GM11168 (cell line): ENCODE results near the gene USP36.
"Not testable (repeated sequence)": the region's sequence is repeated elsewhere in the genome, so short reads cannot be mapped to it uniquely, and the experiment has no call there.

Experiments
- in situ Hi-C: fragments of 300-500 bp; cut with MboI; formaldehyde crosslinking; loops from one replicate; pipeline ENCODE4 v1.12.0; 2022; ENCODE audit warnings: low sequenced_read_pairs; ENCODE audit not compliant: unreplicated experiment

Gene USP36

DNA sequence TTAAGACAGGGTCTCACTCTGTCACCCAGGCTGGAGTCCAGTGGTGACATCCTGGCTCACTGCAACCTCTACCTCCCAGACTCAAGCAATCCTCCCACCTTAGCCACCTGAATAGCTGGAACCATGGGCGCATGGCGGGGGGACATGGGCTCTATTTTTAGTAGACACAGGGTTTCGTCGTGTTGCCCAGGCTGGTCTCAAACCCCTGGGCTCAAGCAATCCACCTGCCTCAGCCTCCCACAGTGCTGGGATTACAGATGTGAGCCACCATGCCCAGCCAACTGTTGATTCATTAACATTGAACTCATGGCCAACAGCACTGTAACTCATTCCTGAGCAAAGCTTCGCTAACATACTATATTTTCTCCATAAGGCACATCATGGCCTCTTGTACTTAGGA, 89.6 kb downstream of the USP36 start:
- in situ Hi-C loops: not testable (repeated sequence)

DNA sequence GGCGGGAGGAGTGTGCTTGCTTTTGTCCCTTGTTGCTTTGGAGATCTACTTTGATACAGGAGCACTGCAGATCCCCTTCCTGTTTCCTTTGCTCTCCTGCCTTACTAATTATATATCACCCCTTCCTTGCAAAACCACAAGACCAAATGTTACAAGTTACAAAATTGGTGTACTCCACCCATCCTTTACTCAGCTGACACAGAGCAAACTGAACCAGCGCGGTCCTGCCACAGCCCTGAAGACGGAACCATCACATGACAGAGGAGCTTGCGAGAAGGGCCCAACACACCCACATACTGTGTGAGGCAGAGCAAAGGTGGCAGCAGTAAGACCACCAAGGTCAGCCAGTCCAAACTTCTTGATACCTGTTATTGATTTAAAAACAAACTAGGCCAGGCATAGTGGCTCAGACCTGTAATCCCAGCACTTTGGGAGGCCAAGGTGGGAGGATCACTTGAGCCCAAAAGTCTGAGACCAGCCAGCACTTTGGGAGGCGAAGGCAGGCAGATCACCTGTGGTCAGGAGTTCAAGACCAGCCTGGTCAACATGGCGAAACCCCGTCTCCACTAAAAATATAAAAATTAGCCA, 91.8 kb downstream of the USP36 start:
- in situ Hi-C loops: no loop called here

GRCh38 chr17:78748048-78748729, 92.4 kb downstream of the USP36 start:
- in situ Hi-C loops: no loop called here

DNA sequence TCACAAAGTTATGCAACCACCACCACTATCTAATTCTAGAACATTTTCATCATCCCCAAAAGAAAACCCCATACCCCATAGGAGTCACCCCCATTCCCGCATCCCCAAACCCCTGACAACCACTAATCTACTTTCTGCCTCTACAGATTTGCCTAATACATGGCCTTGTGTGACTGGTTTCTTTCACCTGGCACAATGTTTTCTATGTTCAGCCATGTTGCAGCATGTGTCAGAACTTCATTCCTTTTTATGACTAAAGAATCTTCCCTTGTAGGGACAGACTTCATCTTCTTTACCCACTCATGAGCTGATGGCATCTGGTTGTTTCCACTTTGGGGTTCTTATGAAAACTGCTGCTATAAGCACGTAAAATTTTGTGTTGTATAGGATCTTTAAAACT, 93.1 kb downstream of the USP36 start:
- in situ Hi-C loops: no loop called here

DNA sequence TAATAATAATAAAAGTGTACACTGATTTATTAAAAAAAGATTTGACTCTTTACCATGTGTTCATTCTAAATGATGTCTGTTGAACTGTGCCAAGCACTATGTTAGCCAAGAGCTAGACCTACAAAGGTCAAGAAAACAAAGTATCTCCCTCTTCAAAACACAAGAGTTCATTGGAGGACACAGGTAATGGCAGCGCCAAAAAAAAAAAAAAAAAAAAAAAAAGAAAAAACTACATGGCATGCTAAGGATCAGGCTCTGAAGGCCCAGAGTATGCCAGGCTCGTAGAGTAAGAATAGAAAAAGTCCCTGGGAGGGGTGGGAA, 93.7 kb downstream of the USP36 start:
- in situ Hi-C loops: no loop called here

DNA sequence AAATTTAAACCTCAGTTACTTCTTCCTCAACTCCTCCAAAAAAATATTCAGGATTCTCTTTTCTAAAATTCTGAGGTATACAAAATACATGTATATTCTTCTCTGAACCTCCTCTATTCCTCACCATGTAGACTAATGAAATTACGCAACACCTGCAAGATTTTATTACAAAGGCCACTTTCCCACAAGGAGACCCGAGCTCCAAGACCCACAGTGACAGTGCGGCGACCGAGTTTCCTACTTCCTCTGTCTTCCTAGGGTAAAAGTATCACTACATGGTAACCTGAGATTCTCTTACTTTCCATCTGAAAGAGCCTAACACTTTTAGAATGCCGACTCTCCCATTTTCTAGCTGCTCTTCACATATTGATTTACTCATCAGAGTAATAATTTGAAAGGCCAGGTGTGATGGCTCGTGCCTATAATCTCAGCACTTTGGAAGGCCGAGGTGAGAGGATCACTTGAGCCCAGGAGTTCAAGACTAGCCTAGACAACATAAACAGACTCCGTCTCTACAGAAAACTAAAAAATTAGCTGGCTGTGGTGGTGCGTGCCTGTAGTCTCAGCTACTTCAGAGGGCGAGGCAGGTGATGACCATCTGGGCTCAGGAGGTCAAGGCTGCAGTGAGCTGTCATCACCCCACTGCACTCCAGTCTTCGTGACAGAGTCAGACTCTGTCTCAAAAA, 94.2 kb downstream of the USP36 start:
- in situ Hi-C loops: no loop called here
